Head of caudate nucleus (tissue), 42 donors: ENCODE results near the gene PRAC1.

Source experiments
- DNase-seq, 42 donors: peaks; one replicate each; pipeline versions ENCODE4 v3.0.0 to v3.0.0-alpha.2; 2020 to 2021; ENCODE audit warnings: mixed read lengths in 7 of 42
- intact Hi-C: fragments of 100-400 bp; cut with DNase I; formaldehyde crosslinking; loops from one replicate; pipeline ENCODE4 v1.15.0; 2022

PRAC1 gene

GRCh38 chr17:48748718-48749566 is 26.6 kb upstream of the PRAC1 start:
- no peak for DNase-seq

GRCh38 chr17:48747445-48748363 is 25.4 kb upstream of the PRAC1 start:
- DNase-seq: no peak
- intact Hi-C loops: loop anchor here (10.0 kb wide), 1 partner anchor 247 kb away; the partner anchor contains the start of gene IGF2BP1

More at GRCh38 chr17:48748718-48749566, 26.6 kb upstream of the PRAC1 start:
- intact Hi-C loops: loop anchor here (10.0 kb wide), 1 partner anchor 246 kb away; the partner anchor contains the start of gene IGF2BP1

- no peak for DNase-seq
- intact Hi-C loops: loop anchor here (10.0 kb wide), 1 partner anchor 248 kb away; the partner anchor contains the start of gene IGF2BP1
Measured at GRCh38 chr17:48746916-48747444, 24.7 kb upstream of the PRAC1 start.

- no peak for DNase-seq
- intact Hi-C loops: loop anchor here (10.0 kb wide), 1 partner anchor 249 kb away; the partner anchor contains the start of gene IGF2BP1
Measured at GRCh38 chr17:48745381-48746275, 23.3 kb upstream of the PRAC1 start.

- no peak for DNase-seq
- intact Hi-C loops: loop anchor here (10.0 kb wide), 1 partner anchor 254 kb away; the partner anchor contains the start of gene IGF2BP1
Measured at GRCh38 chr17:48740537-48740936, 18.2 kb upstream of the PRAC1 start.

- intact Hi-C loops: no loop called here
- DNase-seq: no peak
Measured at GRCh38 chr17:48738803-48739526, 16.6 kb upstream of the PRAC1 start.

- DNase-seq: no peak
Measured at GRCh38 chr17:48738424-48738802, 16.1 kb upstream of the PRAC1 start.

GRCh38 chr17:48737330-48738043 is 15.2 kb upstream of the PRAC1 start:
- intact Hi-C loops: no loop called here
- DNase-seq: no peak

More at GRCh38 chr17:48738424-48738802, 16.1 kb upstream of the PRAC1 start:
- intact Hi-C loops: no loop called here

- intact Hi-C loops: no loop called here
- DNase-seq: no peak
Measured at GRCh38 chr17:48735062-48735351, 12.7 kb upstream of the PRAC1 start.

- DNase-seq: no peak
- intact Hi-C loops: no loop called here
Measured at GRCh38 chr17:48734333-48735061, 12.2 kb upstream of the PRAC1 start.

GRCh38 chr17:48733632-48734328 is 11.5 kb upstream of the PRAC1 start:
- no peak for DNase-seq
- intact Hi-C loops: no loop called here

- intact Hi-C loops: no loop called here
- no peak for DNase-seq
Measured at GRCh38 chr17:48732688-48733629, 10.6 kb upstream of the PRAC1 start.

- DNase-seq: no peak
- intact Hi-C loops: no loop called here
Measured at GRCh38 chr17:48731355-48731754, 9.0 kb upstream of the PRAC1 start.

- intact Hi-C loops: no loop called here
- DNase-seq: no peak
Measured at GRCh38 chr17:48730240-48730550, 7.9 kb upstream of the PRAC1 start.
